Stimulated activated memory B cell treated with anti-CD40 and anti-IgM and Interleukin-4, amounts not matched to agents 10 μg/mL and 1 μg/mL and 100 μg/mL, for 72 hours (primary cell): Measurements from ENCODE around the gene SLC38A3.

Source experiments
- ATAC-seq: fragments of 150-1000 bp; cut with Tn5 transposase; 2 replicates; pipeline ENCODE4 v1.10.0; 2021
- H3K27ac Mint-ChIP-seq: one replicate; pipeline ENCODE4 v1.8.0; 2022; ENCODE audit warnings: mild to moderate bottlenecking, mixed read lengths
- H3K27me3 Mint-ChIP-seq: one replicate; pipeline ENCODE4 v1.8.0; 2022; ENCODE audit warnings: mixed read lengths
- H3K36me3 Mint-ChIP-seq: one replicate; pipeline ENCODE4 v1.8.0; 2022; ENCODE audit warnings: mixed read lengths
- H3K4me1 Mint-ChIP-seq: one replicate; pipeline ENCODE4 v1.8.0; 2022; ENCODE audit warnings: mixed read lengths
- H3K4me3 Mint-ChIP-seq: one replicate; pipeline ENCODE4 v1.8.0; 2022; ENCODE audit warnings: mild to moderate bottlenecking, moderate library complexity, mixed read lengths
- H3K9me3 Mint-ChIP-seq: one replicate; pipeline ENCODE4 v1.8.0; 2022; ENCODE audit warnings: mixed read lengths

The SLC38A3 gene

DNA sequence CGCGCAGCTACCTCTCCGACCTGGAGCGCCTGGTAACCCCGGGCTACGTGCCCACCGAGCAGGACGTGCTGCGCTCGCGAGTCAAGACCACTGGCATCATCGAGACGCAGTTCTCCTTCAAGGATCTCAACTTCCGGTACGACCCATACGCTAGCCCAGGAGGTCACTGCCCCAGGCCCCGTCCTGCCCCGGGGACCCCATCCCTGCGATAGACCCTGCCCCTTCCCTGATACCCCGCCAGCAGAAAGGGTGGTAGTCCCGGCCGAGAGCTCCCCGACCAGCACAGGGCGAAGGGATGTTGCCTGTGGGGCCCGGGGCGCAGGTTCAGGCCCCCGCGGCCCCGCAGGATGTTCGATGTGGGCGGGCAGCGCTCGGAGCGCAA is 11.3 kb upstream of the SLC38A3 start:
- no peak overlapping the region for H3K27ac Mint-ChIP-seq

DNA sequence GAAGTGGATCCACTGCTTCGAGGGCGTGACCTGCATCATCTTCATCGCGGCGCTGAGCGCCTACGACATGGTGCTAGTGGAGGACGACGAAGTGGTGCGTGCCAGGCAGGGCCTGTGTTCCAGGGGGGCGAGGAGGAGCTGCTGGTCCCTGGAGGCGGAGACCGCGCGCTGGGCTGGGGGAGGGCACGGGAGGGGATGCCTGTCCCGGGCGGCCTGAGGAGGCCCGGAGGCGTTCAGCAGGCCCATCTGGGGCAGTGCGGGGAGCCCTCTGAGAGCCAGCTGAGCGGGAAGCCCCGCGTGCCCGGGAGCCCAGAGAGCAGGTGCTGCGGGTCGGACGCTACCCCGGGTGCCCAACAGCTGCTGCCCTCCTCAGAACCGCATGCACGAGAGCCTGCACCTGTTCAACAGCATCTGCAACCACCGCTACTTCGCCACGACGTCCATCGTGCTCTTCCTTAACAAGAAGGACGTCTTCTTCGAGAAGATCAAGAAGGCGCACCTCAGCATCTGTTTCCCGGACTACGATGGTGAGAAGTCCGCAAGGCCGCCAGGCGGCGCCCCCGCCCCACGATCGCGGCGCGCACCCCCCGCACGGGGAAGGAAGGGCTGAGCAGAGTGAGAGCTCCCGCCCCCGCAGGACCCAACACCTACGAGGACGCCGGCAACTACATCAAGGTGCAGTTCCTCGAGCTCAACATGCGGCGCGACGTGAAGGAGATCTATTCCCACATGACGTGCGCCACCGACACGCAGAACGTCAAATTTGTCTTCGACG is 10.8 kb upstream of the SLC38A3 start:
- H3K4me1 Mint-ChIP-seq: peaks cover 13% of the 10 kb centered on the region
- peaks cover 31% of the 10 kb centered on the region for H3K27me3 Mint-ChIP-seq
- no peaks in the 10 kb centered on the region for H3K36me3 Mint-ChIP-seq
- H3K27ac Mint-ChIP-seq: no peak overlapping the region
- H3K9me3 Mint-ChIP-seq: no peaks in the 10 kb centered on the region
- peak; percentile 70 for ATAC-seq
- no peak overlapping the region for H3K4me3 Mint-ChIP-seq

More for the DNA sequence above, 11.3 kb upstream of the SLC38A3 start:
- peaks cover 13% of the 10 kb centered on the region for H3K4me1 Mint-ChIP-seq
- no peaks in the 10 kb centered on the region for H3K36me3 Mint-ChIP-seq
- peaks cover 26% of the 10 kb centered on the region for H3K27me3 Mint-ChIP-seq
- H3K9me3 Mint-ChIP-seq: no peaks in the 10 kb centered on the region
- no peak for ATAC-seq
- no peak overlapping the region for H3K4me3 Mint-ChIP-seq

DNA sequence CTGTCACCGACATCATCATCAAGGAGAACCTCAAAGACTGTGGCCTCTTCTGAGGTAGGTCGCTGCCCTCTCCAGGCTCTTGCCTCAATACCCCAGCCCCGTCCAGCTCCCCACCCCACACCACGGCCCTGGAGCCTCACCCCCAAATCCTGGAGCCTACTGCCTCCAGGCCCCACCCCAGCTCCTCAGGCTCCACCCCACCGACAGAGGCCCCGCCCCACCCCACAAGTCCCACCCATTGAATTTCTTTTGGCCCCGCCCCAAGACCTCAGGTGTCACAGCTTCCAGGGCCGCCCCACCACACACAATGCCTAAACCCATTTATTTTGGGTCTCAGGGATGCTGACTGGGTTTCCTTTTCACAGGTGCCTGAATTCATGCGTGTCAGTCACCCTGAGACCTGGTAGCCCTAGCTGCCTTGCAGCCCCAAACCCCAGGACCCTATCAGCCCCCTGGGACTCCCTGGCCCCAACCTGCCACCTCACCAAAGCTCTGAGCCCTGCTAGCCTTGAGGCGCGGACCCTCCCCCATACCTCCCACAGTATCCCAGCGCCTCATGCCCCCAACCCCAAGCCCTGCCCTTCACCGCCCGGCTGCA is 10.1 kb upstream of the SLC38A3 start:
- Mint-ChIP-seq H3K36me3 (no peaks in the 10 kb centered on the region), H3K27ac (no peak overlapping the region), H3K4me3 (peak overlapping the region; percentile 18), H3K4me1 (peaks cover 13% of the 10 kb centered on the region), H3K27me3 (peaks cover 31% of the 10 kb centered on the region), H3K9me3 (no peaks in the 10 kb centered on the region)
- ATAC-seq: peak; percentile 50

DNA sequence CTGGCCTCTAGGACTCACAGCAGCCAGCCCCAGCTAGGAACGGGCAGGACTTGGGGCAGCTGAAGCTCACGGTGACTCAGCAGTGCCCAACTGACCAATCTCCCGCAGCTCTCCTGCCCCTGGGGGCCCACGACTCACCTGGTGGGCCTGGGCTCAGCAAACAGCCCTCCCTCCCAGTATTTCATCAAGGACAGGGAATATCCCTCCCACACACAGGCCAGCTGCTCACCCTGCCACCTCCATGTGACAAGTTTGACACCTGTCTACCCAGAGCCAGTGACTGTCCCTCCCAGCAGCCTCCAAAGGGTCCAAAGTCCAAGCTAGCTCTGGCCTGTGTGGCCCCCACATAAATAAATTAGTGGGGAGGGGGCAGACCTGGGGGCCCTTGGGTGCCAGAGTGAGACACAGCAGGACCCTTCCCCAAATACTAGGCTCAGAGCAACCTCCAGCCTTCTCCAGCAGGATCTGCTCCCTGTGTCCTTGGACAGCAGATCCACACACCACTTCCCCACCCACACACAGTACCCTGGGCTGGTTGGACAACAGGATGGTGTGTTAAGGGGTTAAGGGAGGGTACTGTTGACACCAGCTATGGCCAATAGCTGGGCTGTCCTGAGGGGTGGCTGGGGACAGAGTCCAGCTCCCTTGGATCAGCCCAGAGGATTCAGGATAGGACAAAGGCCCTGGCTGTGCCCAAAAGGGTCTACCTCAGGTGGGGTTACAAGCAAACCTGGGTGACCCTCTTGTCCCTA is 9.4 kb upstream of the SLC38A3 start:
- H3K36me3 Mint-ChIP-seq: no peaks in the 10 kb centered on the region
- H3K9me3 Mint-ChIP-seq: no peaks in the 10 kb centered on the region
- no peak overlapping the region for H3K27ac Mint-ChIP-seq
- no peak overlapping the region for H3K4me3 Mint-ChIP-seq
- H3K27me3 Mint-ChIP-seq: peaks cover 35% of the 10 kb centered on the region
- H3K4me1 Mint-ChIP-seq: peaks cover 13% of the 10 kb centered on the region
- no peak for ATAC-seq

DNA sequence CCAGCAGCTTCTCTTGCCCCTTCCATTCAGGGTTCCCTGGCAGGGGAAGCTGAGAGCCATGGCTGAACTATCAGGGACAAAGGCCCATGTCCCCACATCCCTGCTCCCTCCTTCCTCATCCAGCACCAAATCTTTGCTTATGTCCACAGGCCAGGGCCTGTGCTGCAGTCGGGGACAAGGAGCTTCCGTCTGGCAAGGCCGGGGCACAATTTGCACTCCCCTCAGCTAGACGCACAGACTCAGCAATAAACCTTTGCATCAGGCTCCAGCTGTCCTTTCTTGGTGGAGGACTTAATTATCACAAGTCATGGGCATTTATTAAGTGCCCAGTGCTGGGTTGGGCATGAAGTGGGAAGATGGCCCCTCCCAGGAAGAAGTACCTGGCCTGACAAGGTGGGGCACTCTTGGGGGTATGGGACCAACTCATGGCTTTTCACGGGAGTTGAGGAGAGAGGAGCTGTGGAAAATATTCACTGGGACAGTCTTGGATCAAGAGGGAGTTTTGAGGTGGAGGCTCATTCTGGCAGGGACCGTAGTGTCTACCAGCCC is 8.7 kb upstream of the SLC38A3 start:
- no peaks in the 10 kb centered on the region for H3K36me3 Mint-ChIP-seq
- H3K9me3 Mint-ChIP-seq: no peaks in the 10 kb centered on the region
- peaks cover 42% of the 10 kb centered on the region for H3K27me3 Mint-ChIP-seq
- ATAC-seq: no peak
- H3K27ac Mint-ChIP-seq: no peak overlapping the region
- no peak overlapping the region for H3K4me3 Mint-ChIP-seq
- peaks cover 8% of the 10 kb centered on the region for H3K4me1 Mint-ChIP-seq

DNA sequence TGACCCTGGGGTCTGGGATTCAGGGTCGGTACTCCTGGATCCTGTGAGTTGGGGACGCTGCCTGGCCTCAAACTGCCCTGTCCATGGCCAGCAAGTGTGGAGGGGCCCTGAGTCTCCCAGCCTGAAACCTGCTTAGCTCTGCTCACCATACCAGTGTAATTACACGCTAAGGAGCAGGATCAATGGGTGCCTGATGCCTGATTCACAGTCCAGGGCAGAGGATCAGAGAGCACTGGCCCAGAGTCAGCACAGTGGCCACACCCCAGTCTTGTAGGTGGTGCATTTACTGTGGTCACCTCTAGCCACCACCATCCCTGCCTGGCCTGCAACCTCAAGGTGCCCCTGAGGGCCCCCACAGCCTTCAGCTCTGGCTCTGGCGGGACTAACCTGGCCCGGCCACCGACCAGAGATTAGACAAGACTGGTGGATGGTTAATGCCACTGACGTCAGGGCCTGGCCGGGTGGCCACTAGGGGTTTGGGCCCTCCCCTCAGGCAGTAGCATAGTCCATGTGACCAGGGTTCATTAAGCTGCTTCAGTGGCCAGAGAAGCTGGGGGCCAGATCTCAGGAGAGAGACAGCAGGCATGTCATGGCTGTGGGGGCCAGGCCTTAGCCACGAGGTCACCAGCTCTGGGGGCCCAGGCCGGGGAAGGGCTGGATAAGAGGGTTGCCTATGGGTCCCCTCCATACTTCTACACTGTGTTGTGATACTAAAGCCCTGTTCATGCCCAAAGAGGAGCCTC is 3.3 kb upstream of the SLC38A3 start:
- peaks cover 73% of the 10 kb centered on the region for H3K27me3 Mint-ChIP-seq
- H3K4me3 Mint-ChIP-seq: no peak overlapping the region
- H3K27ac Mint-ChIP-seq: no peak overlapping the region
- no peaks in the 10 kb centered on the region for H3K9me3 Mint-ChIP-seq
- no peaks in the 10 kb centered on the region for H3K4me1 Mint-ChIP-seq
- H3K36me3 Mint-ChIP-seq: no peaks in the 10 kb centered on the region
- ATAC-seq: no peak

DNA sequence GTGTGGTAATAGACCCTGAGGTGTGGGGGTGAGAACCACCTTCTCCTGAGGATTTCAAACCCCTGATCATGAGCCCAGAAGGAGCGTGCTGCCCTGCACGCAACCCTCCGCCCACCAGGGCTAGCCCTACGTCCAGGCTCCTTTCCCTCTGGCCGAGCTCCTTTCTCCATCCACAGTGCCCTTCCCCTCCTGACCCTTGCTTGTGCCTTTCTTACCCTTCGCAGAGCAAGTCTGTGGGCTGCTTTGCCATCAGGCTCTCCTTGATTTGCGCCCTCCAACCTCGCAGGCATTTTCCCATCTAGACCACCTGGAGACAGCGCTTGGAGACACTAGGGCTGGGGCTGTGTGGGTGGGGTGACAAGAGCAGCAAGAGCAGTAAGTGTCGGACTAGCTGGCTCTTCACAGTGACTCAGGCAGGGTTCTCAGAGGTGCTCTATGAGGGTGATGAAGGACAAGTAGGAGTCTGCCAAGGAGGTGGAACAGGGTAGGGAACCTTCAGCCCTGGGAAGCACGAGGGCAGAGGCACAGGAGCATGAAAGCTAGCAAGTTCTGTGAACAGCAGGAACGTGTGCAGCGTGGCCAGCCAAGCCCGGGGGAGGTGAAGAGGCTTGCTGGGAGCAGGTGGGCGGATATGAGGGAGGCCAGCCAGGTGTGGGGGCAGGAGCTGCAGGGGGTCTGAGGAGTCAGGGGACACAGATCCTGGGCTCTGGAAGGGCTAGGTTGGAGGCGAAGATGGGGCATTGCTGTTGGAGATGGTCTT is 2.5 kb upstream of the SLC38A3 start:
- Mint-ChIP-seq H3K27ac (no peak overlapping the region), H3K4me1 (no peaks in the 10 kb centered on the region), H3K9me3 (no peaks in the 10 kb centered on the region), H3K4me3 (no peak overlapping the region), H3K27me3 (peaks cover 79% of the 10 kb centered on the region), H3K36me3 (no peaks in the 10 kb centered on the region)
- ATAC-seq: no peak

DNA sequence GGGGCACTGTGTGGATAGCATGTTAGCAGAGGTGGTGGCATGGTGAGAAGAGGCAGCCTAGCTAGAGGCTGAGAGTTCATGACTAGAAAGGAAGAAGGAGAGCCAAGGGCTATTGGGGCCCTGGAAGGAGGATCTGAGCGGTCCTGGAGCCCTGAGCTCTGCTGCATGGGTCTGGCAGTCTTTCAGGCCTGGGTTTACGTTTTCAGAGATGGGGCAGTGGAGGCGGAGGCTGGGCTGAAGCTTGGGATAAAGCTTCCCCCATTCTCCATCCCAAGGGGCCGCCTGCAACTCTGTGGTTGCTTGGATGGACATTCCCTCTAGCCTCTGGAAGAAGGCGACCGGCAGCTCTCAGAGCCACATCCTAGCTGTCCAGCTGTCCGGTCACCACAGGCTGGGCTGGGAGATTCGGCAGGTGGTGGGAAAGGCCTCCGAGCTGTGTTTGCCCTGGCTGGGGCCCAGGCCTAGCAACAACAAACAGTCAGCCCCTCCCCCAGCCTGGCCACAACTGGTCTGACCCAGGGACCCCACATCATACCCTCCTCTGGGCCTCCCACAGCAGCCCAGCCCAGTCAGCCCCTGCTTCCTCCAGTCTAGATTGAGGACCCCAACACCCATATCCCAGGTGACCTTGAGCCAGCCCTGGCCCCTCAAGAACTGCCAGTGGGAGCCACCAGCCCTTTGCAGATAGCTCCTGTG is 1.8 kb upstream of the SLC38A3 start:
- H3K9me3 Mint-ChIP-seq: no peaks in the 10 kb centered on the region
- ATAC-seq: no peak
- H3K27me3 Mint-ChIP-seq: peaks cover 85% of the 10 kb centered on the region
- H3K4me1 Mint-ChIP-seq: no peaks in the 10 kb centered on the region
- no peak overlapping the region for H3K27ac Mint-ChIP-seq
- H3K4me3 Mint-ChIP-seq: no peak overlapping the region
- H3K36me3 Mint-ChIP-seq: no peaks in the 10 kb centered on the region

DNA sequence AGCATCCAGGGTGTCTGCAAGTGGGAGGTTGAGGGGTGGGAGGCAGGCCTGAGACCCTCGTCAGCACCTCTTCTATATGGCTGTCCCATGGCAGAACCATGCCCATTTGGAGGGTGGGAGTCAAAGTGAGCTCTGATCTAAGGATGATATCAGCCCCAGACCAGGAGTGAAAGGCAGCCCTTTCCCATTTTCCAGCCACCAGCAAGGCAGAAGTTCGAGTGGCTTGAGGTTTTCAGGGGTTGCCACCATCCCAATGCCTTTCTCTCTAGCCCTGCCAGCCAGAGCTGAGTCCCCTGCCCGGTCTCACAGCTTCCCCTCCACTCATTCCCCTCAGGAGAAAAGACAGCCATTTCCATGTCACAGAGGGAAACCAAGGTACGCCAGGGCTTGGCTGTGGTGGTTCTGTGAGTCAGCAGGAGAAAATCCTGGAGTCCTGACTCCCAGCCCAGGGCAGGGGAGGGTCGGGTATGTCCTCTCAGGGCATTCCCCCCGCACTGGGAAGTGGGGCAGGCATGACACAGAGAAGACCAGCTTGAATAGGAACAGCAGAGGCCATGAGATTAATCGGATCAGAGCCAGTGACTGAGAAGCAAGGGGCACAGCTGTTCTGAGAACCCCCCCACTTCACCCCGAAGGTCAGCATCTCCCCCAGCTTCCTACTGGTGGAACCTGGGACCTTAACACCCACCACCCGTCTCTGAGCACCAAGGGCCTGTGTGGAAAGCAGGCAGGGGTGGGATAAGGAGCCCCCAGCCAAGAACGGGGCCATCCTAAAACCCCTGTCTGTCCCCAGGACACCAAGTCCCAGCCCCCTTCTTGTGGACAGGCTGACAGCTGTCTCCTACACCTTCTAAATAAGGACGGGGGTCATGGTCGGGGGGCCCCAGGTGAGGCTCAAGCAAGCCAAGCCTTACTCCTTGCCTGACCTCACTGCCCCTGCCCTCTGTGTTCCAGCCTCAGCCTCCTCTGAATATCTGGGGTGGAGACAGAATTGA is 965 bp upstream of the SLC38A3 start:
- peaks cover 85% of the 10 kb centered on the region for H3K27me3 Mint-ChIP-seq
- no peak overlapping the region for H3K27ac Mint-ChIP-seq

DNA sequence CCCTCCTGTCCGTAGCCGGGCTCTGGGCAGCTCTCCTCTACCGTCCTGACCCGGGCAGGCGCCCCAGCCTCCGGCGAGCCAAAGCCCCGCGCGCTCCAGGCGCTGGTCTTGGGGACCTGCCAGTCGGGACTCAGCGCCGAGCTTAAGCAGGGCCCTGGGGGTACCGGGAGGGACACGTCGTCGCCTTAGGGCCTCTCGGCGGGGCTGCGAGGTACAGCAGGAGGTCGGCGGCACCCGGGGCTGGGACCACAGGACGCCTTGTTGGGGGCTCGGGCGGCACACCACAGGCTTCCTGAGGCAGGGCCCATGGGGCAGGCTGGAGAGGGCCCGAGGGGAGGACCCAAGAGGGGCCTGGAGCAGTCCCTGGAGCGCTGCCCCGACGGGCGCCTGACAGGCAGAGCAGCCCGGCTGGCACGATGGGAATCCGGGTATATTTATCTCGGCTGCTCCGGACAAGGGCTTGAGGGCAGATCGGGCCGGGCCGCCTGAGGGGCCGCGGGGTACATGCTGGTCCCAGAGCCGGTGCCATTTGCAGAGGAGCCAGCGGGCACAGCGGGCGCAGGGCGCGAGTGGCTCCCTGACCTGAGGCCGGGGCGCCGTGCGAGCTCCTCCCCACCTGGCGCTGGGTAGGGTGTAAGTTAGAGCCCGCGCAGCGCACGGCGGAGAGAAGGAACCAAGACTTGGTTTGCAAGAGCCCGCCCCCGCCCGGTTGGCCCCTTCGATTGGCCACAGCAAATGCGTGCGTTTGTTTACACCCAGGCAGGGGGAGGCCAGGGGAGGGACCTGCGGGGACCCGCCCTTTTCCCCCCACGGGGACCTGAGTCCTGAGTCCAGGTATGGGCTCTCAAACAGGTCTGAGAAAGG is 574 bp downstream of the SLC38A3 start:
- H3K36me3 Mint-ChIP-seq: no peaks in the 10 kb centered on the region
- no peaks in the 10 kb centered on the region for H3K4me1 Mint-ChIP-seq
- no peak overlapping the region for H3K27ac Mint-ChIP-seq
- ATAC-seq: peak; percentile 56
- H3K27me3 Mint-ChIP-seq: peaks cover 80% of the 10 kb centered on the region
- peak overlapping the region; percentile 35 for H3K4me3 Mint-ChIP-seq
- H3K9me3 Mint-ChIP-seq: no peaks in the 10 kb centered on the region

More for the DNA sequence above, 965 bp upstream of the SLC38A3 start:
- H3K4me1 Mint-ChIP-seq: no peaks in the 10 kb centered on the region
- no peaks in the 10 kb centered on the region for H3K9me3 Mint-ChIP-seq
- no peak for ATAC-seq
- no peak overlapping the region for H3K4me3 Mint-ChIP-seq
- H3K36me3 Mint-ChIP-seq: no peaks in the 10 kb centered on the region

DNA sequence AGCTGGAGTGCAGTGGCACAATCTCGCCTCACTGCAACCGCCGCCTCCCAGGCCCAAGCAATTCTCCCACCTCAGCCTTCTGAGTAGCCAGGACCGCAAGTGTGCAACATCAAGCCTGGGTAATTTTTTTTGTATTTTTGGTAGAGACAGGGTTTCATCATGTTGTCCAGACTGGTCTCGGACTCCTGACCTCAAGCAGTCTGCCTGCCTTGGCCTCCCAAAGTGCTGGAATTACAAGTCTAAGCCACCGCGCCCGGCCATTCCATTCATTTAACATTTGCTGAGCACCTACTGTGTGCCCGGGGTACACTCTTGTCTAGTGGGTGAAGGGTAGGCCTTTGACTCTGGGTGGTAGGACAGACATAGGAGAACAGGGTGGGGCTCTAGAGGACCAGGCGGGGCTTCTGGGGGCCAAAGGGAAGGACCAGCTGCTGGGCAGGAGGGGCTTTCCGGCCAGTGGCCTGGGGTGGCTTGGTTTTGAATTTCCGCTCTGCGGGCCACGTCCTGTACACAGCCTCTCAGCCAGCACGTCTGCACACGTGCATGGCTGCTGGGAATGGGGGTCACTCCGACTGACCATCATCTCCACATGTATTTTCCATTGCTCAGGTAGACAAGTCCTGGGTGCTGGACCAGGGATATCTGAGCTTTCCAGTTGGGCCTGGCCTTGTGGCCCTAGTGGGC is 2.4 kb downstream of the SLC38A3 start:
- ATAC-seq: no peak
- no peak overlapping the region for H3K27ac Mint-ChIP-seq
- H3K4me3 Mint-ChIP-seq: no peak overlapping the region
- no peaks in the 10 kb centered on the region for H3K9me3 Mint-ChIP-seq
- no peaks in the 10 kb centered on the region for H3K36me3 Mint-ChIP-seq
- H3K27me3 Mint-ChIP-seq: peaks cover 69% of the 10 kb centered on the region
- no peaks in the 10 kb centered on the region for H3K4me1 Mint-ChIP-seq
